Right ventricle myocardium inferior (tissue), 1 donor: ENCODE data around the gene NBPF14. TPM values are rescaled to one million over a fixed set of nuclear protein-coding genes. Genes with fewer than 3 reads are reported as not detected.

Source experiments
- total RNA-seq: library from RNA; stranded (reverse); fragmentation: NEBNext Ultra II Directional; extraction: Animal tissue kit (Norgen Biotek cat#: 25700); gene quantifications from one replicate; pipeline ENCODE4 v1.2.1, GENCODE V29; 2021
- donor health status: DM: no; HTN: yes; CAD: no; lungs with severe emphysema.

Gene NBPF14
- total RNA-seq, 1 donor from 2014 or later = 6.3 TPM

Other genes starting within 250 kb of the NBPF14 start
- gene PPIAL4G, start 112.7 kb downstream of the NBPF14 start, total RNA-seq = not detected
- 0.49 TPM for gene NUDT4B, start 152.8 kb upstream of the NBPF14 start, total RNA-seq
- gene PDE4DIP, start 248.4 kb upstream of the NBPF14 start, total RNA-seq = 1,846 TPM